Activated CD8-positive, alpha-beta T cell treated with anti-CD3 and anti-CD28 coated beads, Interleukin-2, amount 10 ng/mL, durations not matched to agents 7 days and 5 days (primary cell): Measurements from ENCODE around the gene TMEM30B. TPM values are rescaled to one million over a fixed set of nuclear protein-coding genes. Genes with fewer than 3 reads are reported as not detected.

Experiments used
- ATAC-seq: fragments of 150-1000 bp; cut with Tn5 transposase; one replicate; pipeline ENCODE4 v1.10.0; 2021; ENCODE audit warnings: moderate library complexity
- CTCF ChIA-PET: fragments of 350-600 bp; sonication (Branson Sonifier 250); formaldehyde crosslinking; loops from one replicate; lab custom pipeline; 2021; ENCODE audit warnings: antibody characterized with exemption; lab: Charles Lee
- POLR2A ChIA-PET: fragments of 350-600 bp; sonication (Branson Sonifier 250); formaldehyde crosslinking; loops from one replicate; lab custom pipeline; 2021; ENCODE audit warnings: antibody characterized with exemption; lab: Charles Lee
- DNase-seq: peaks from one replicate; pipeline ENCODE4 v3.0.0-alpha.2; 2020
- H3K27ac Mint-ChIP-seq: one replicate; pipeline ENCODE4 v1.8.0; 2021; ENCODE audit warnings: mild to moderate bottlenecking, mixed read lengths
- H3K27me3 Mint-ChIP-seq: one replicate; pipeline ENCODE4 v1.8.0; 2021; ENCODE audit warnings: low read depth, mixed read lengths
- H3K36me3 Mint-ChIP-seq: one replicate; pipeline ENCODE4 v1.8.0; 2021; ENCODE audit warnings: low read depth, mixed read lengths
- H3K4me1 Mint-ChIP-seq: one replicate; pipeline ENCODE4 v1.8.0; 2021; ENCODE audit warnings: low read depth, mixed read lengths
- H3K4me3 Mint-ChIP-seq: one replicate; pipeline ENCODE4 v1.8.0; 2021; ENCODE audit warnings: mild to moderate bottlenecking, mixed read lengths
- H3K9me3 Mint-ChIP-seq: one replicate; pipeline ENCODE4 v1.8.0; 2022; ENCODE audit warnings: mixed read lengths; ENCODE audit not compliant: insufficient read depth
- total RNA-seq, 2 experiments: library from RNA; stranded (reverse); gene quantifications; one replicate each; pipeline ENCODE4 v1.2.3, GENCODE V29; 2021

Gene TMEM30B
- total RNA-seq = under 1 TPM; 0.52 to 0.66 TPM

GRCh38 chr14:61281186-61281947 lies at the start of gene TMEM30B:
TSS of gene TMEM30B (minus strand) at chr14:61281338. CDS start at chr14:61281147, 191 bp downstream.
- Mint-ChIP-seq H3K36me3 (peaks cover 4% of the 10 kb centered on the region), H3K4me3 (peak within 1 kb of the TSS; percentile 87), H3K27me3 (peaks cover 23% of the 10 kb centered on the region), H3K9me3 (no peaks in the 10 kb centered on the region), H3K4me1 (peaks cover 42% of the 10 kb centered on the region), H3K27ac (peak within 1 kb of the TSS; percentile 77)
- ChIA-PET CTCF (interaction anchor here (0.7 to 8.2 kb wide), 13 partner anchors 7 to 556 kb away, joined by 3 to 94 read pairs (median 4); no protein-coding TSS in a partner anchor), POLR2A (interaction anchor here (1.1 kb wide), 1 partner anchor 19 kb away, joined by 3 read pairs; no protein-coding TSS in a partner anchor)
- ATAC-seq (no peak), DNase-seq (peak; percentile 27)

- CTCF ChIA-PET = interaction anchor here (0.8 to 4.8 kb wide), 7 partner anchors 8 to 71 kb away, joined by 3 to 42 read pairs (median 9); partner anchors contain the start of gene PRKCH
- peak; percentile 27 for ATAC-seq
These were observed 49.4 kb upstream of the TMEM30B start for GRCh38 chr14:61330511-61330910.

GRCh38 chr14:61329478-61330051 lies 48.4 kb upstream of the TMEM30B start:
- CTCF ChIA-PET = interaction anchor here (2.7 to 4.8 kb wide), 2 partner anchors 9 to 14 kb away, joined by 10 to 42 read pairs; no protein-coding TSS in a partner anchor
- ATAC-seq (no peak), DNase-seq (no peak)
- Mint-ChIP-seq H3K27ac (peak overlapping the region; percentile 85), H3K9me3 (no peaks in the 10 kb centered on the region), H3K27me3 (no peaks in the 10 kb centered on the region), H3K36me3 (peaks cover 75% of the 10 kb centered on the region), H3K4me3 (peak overlapping the region; percentile 94), H3K4me1 (peaks cover 77% of the 10 kb centered on the region)
- POLR2A ChIA-PET = interaction anchor here (0.6 to 6.8 kb wide), 5 partner anchors 16 to 149 kb away, joined by 3 to 177 read pairs (median 10); no protein-coding TSS in a partner anchor

More at GRCh38 chr14:61330511-61330910, 49.4 kb upstream of the TMEM30B start:
- DNase-seq = peak; percentile 62
- POLR2A ChIA-PET = interaction anchor here (0.6 to 9.9 kb wide), 13 partner anchors 8 to 412 kb away, joined by 3 to 223 read pairs (median 6); partner anchors contain the start of genes HIF1A and PRKCH
- Mint-ChIP-seq H3K4me1 (peaks cover 76% of the 10 kb centered on the region), H3K9me3 (no peaks in the 10 kb centered on the region), H3K36me3 (peaks cover 72% of the 10 kb centered on the region), H3K4me3 (peak overlapping the region; percentile 94), H3K27ac (peak overlapping the region; percentile 85), H3K27me3 (no peaks in the 10 kb centered on the region)

GRCh38 chr14:61328626-61329262 lies 47.6 kb upstream of the TMEM30B start:
- CTCF ChIA-PET = interaction anchor here (2.7 kb wide), 1 partner anchor 10 kb away, joined by 10 read pairs; no protein-coding TSS in a partner anchor

GRCh38 chr14:61326847-61327246 lies 45.7 kb upstream of the TMEM30B start:
- H3K36me3 Mint-ChIP-seq = peaks cover 77% of the 10 kb centered on the region
- H3K4me3 Mint-ChIP-seq = peak overlapping the region; percentile 94
- CTCF ChIA-PET = interaction anchor here (1.0 to 1.5 kb wide), 2 partner anchors 8 to 40 kb away, joined by 3 read pairs; no protein-coding TSS in a partner anchor
- ATAC-seq (no peak), DNase-seq (peak; percentile 43)
- no peaks in the 10 kb centered on the region for H3K27me3 Mint-ChIP-seq
- POLR2A ChIA-PET = interaction anchor here (0.8 to 9.2 kb wide), 5 partner anchors 8 to 435 kb away, joined by 3 to 223 read pairs (median 5); partner anchors contain the start of gene SNAPC1
- peaks cover 52% of the 10 kb centered on the region for H3K4me1 Mint-ChIP-seq
- H3K9me3 Mint-ChIP-seq = no peaks in the 10 kb centered on the region
- peak overlapping the region; percentile 90 for H3K27ac Mint-ChIP-seq

More at GRCh38 chr14:61328626-61329262, 47.6 kb upstream of the TMEM30B start:
- H3K9me3 Mint-ChIP-seq = no peaks in the 10 kb centered on the region
- peak; percentile 3 for ATAC-seq
- no peaks in the 10 kb centered on the region for H3K27me3 Mint-ChIP-seq
- peak overlapping the region; percentile 94 for H3K4me3 Mint-ChIP-seq
- H3K36me3 Mint-ChIP-seq = peaks cover 75% of the 10 kb centered on the region
- H3K27ac Mint-ChIP-seq = peak overlapping the region; percentile 85
- DNase-seq = peak; percentile 21
- peaks cover 69% of the 10 kb centered on the region for H3K4me1 Mint-ChIP-seq
- POLR2A ChIA-PET = interaction anchor here (0.6 to 0.9 kb wide), 7 partner anchors 9 to 123 kb away, joined by 3 read pairs; no protein-coding TSS in a partner anchor

GRCh38 chr14:61326146-61326545 lies 45.0 kb upstream of the TMEM30B start:
- H3K36me3 Mint-ChIP-seq = peaks cover 77% of the 10 kb centered on the region
- DNase-seq = peak; percentile 23
- H3K9me3 Mint-ChIP-seq = no peaks in the 10 kb centered on the region
- H3K27ac Mint-ChIP-seq = peak overlapping the region; percentile 90
- peaks cover 46% of the 10 kb centered on the region for H3K4me1 Mint-ChIP-seq
- ChIA-PET POLR2A (interaction anchor here (1.1 to 9.2 kb wide), 4 partner anchors 9 to 91 kb away, joined by 3 to 223 read pairs (median 6); no protein-coding TSS in a partner anchor), CTCF (interaction anchor here (1.0 to 1.7 kb wide), 3 partner anchors 9 to 41 kb away, joined by 3 to 5 read pairs (median 3); no protein-coding TSS in a partner anchor)
- no peak for ATAC-seq
- peak overlapping the region; percentile 94 for H3K4me3 Mint-ChIP-seq
- H3K27me3 Mint-ChIP-seq = no peaks in the 10 kb centered on the region

- ATAC-seq (no peak), DNase-seq (no peak)
- peak overlapping the region; percentile 94 for H3K4me3 Mint-ChIP-seq
- ChIA-PET POLR2A (interaction anchor here (0.6 to 9.2 kb wide), 8 partner anchors 10 to 428 kb away, joined by 3 to 223 read pairs (median 3); partner anchors contain the start of gene HIF1A), CTCF (interaction anchor here (1.0 to 5.4 kb wide), 4 partner anchors 9 to 17 kb away, joined by 4 to 51 read pairs (median 4); no protein-coding TSS in a partner anchor)
- H3K36me3 Mint-ChIP-seq = peaks cover 70% of the 10 kb centered on the region
- H3K9me3 Mint-ChIP-seq = no peaks in the 10 kb centered on the region
- peak overlapping the region; percentile 90 for H3K27ac Mint-ChIP-seq
- H3K27me3 Mint-ChIP-seq = no peaks in the 10 kb centered on the region
- peaks cover 45% of the 10 kb centered on the region for H3K4me1 Mint-ChIP-seq
These were observed 44.0 kb upstream of the TMEM30B start for GRCh38 chr14:61325166-61325565.

GRCh38 chr14:61323970-61324369 lies 42.8 kb upstream of the TMEM30B start:
- ChIA-PET POLR2A (interaction anchor here (1.0 to 9.2 kb wide), 8 partner anchors 11 to 128 kb away, joined by 3 to 223 read pairs (median 10); no protein-coding TSS in a partner anchor), CTCF (interaction anchor here (1.1 to 5.4 kb wide), 3 partner anchors 10 to 129 kb away, joined by 3 to 51 read pairs (median 4); no protein-coding TSS in a partner anchor)
- Mint-ChIP-seq H3K4me3 (peak overlapping the region; percentile 94), H3K4me1 (peaks cover 35% of the 10 kb centered on the region), H3K27ac (peak overlapping the region; percentile 89), H3K9me3 (no peaks in the 10 kb centered on the region), H3K27me3 (no peaks in the 10 kb centered on the region), H3K36me3 (peaks cover 61% of the 10 kb centered on the region)
- DNase-seq (no peak), ATAC-seq (no peak)

GRCh38 chr14:61322799-61323290 lies 41.7 kb upstream of the TMEM30B start:
- POLR2A ChIA-PET = interaction anchor here (0.6 to 9.2 kb wide), 23 partner anchors 12 to 439 kb away, joined by 3 to 223 read pairs (median 6); partner anchors contain the start of gene SNAPC1
- peaks cover 29% of the 10 kb centered on the region for H3K4me1 Mint-ChIP-seq
- H3K9me3 Mint-ChIP-seq = no peaks in the 10 kb centered on the region
- DNase-seq = peak; percentile 64
- no peaks in the 10 kb centered on the region for H3K27me3 Mint-ChIP-seq
- peak overlapping the region; percentile 89 for H3K27ac Mint-ChIP-seq
- H3K36me3 Mint-ChIP-seq = peaks cover 55% of the 10 kb centered on the region
- CTCF ChIA-PET = interaction anchor here (1.1 to 5.4 kb wide), 9 partner anchors 8 to 130 kb away, joined by 3 to 51 read pairs (median 4); no protein-coding TSS in a partner anchor
- peak; percentile 28 for ATAC-seq
- peak overlapping the region; percentile 94 for H3K4me3 Mint-ChIP-seq
